HG03469 (cell line): Measurements from ENCODE around the gene MYH6.

Experiments
- ATAC-seq: cut with Tn5 transposase; IDR thresholded peaks from one replicate; pipeline ENCODE4 v1.9.1; 2021; ENCODE audit warnings: mild to moderate bottlenecking, moderate library complexity, moderate number of reproducible peaks; ENCODE audit not compliant: unreplicated experiment

Gene MYH6

DNA sequence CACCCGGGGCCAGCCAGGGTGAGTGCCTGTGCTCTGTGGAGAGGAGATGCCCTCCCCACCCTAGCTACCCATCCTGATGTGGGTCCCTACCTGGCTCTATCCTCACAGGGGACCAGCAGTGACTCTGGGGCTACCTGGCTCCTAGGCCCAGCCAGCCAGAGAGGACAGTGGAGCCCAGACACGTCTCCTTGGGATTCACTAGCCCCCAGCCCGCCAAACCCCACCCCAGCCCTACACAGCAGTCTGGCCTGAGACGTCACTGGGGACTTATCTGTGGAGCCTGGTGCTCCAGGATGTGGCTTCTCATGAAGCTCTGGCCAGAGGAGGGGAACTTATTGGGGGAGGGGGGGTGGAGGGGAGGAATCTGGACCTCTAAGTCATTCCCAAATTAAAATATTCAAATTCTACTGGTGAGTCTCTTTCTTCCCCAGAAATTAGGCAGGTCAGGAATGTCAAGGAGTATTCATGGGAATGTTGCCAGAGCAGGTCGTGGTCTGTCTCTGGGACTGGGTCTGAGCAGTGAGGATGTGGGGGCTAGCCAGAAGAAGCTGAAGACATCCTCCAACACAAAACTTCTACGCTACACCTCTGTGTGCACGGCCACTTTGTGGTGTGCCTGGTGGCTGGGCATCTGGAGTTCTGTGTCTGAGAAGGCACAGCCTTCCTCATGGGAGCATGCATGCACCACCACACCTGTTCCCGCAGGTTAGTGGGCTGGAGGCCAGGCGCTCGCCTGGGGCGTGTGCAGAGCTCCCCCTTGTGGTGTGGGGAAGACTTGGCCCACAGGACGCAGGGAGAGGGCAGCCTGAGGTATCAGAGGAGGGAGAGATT is 28.5 kb downstream of the MYH6 start:
- no peak for ATAC-seq

DNA sequence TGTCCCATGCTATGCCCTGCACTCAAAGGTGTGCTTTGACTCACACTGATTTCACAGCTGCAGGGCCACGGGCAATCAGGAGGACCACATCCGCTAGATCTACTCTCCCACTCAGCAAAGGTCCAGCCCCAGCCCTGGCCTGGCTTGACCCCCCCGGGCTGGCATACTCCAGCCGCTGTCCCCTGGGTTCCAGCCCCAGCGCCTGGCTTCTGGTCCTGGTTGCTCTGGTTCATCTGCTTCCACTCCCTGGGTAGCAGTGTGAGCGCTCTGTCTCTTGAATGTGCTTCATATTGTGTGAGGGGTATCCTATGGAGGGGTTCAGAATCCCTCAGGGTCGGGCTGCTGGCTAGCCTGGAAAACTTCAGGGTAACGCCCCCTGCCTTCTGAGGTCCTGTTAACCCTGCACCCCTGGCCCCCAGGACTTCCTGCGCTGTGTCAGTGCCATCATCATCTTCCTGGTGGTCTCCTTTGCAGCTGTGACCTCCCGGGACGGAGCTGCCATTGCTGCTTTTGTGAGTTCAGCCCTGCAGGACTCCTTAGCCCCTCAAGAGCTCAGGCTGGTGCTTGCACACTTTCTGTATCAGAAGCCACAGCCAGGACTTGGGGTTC is 29.4 kb downstream of the MYH6 start:
- no peak for ATAC-seq

DNA sequence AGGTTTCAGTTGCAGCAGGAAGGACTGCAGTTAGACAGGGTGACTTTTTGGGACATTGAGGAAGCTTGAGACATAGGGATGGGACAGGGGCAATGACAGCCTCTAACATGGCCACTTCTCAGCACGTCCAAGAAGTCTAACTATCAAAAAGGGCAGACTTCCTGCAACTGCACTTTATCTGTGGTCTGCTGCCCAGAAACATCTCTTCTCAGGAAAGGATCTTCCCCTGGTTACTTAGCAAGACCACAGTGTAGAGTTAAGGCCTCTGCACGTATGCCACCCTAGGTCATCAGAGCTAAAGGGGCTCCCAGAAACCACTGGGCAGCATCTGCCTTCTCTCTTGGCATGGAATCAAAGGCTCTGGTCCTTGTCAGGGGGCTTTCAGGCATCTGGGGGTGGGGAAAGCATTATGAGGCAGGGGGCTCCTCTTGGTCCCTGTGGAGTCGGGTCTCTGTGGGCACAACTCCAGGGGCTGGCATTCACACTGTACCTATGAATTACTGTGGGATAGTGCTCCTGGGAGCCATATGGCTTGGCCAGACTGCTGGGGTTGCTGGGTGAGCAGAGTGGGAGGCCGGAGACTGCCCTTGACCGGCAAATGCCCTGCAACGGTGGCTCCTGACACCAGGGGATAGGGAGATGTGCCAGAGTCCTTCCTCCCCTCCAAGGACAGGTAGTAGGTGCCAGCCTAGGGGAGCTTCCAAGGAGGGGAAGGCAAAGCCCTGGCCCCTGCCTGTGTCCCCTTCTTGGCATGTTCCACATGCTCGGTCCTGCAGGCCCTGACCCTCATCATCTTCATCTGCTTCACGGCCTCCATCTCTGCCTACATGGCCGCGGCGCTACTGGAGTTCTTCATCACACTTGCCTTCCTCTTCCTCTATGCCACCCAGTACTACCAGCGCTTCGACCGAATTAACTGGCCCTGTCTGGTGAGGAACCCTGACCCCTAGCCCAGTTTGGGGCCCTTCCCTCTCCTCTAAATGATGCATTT is 30.2 kb downstream of the MYH6 start:
- ATAC-seq, result no peak

DNA sequence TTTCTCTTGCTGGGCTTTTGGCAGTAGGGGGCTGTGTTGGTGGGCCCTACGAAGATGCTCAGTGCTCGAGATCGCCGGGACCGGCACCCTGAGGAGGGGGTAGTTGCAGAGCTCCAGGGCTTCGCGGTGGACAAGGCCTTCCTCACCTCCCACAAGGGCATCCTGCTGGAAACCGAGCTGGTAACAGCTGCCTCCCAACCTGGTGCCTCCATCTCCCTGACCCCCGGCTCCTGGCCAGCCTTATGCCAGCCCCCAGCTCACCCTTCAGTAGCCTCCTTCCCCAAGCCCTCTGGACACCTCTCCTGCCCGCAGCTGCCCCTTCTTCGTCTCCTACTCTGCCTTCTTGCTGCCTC is 30.9 kb downstream of the MYH6 start:
- no peak for ATAC-seq

DNA sequence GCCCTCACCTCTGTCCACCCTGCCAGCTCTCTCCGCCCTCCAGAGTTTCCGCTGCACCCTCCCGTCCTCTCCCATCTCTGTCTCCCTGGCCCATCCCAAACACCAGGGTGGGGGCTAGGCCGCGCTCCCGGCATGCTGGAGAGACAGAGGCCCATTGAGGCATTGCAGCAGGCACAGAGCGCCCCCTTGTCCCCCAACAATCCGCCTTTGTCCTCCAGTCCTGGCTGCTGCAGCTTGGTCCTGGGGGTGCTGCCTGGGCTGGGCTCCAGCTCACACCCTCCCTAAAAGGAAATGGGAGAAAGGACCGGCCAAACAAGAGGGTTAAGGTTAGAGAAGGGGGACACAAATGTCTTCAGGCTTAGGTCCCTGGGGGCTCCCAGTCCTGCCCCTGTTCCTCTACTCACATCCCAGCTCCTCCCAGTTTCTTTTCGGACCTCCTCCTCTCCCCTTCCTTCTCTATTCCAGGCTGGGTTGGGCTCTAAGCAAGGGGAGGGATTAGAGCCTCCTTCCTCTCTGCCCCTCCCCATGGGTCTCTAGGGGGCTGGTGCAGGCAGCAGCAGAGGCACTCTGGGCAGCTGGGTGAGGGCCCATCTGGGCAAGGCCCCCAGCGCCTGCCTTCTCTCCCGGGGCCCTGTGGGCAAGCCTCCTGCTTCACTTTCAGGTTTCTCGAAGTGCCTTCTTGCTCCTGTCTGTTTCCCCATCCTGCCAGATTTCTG is 31.4 kb downstream of the MYH6 start, which contains the start of gene CMTM5:
CMTM5 (plus strand) TSS at position 565 of the 716 bp plus-strand sequence. CDS start 206 bp downstream, outside the sequence.
- no peak for ATAC-seq

- no peak for ATAC-seq
Measured at GRCh38 chr14:23375527-23376251, 32.4 kb downstream of the MYH6 start.

GRCh38 chr14:23373041-23373440 is 35.0 kb downstream of the MYH6 start:
- ATAC-seq, result no peak

DNA sequence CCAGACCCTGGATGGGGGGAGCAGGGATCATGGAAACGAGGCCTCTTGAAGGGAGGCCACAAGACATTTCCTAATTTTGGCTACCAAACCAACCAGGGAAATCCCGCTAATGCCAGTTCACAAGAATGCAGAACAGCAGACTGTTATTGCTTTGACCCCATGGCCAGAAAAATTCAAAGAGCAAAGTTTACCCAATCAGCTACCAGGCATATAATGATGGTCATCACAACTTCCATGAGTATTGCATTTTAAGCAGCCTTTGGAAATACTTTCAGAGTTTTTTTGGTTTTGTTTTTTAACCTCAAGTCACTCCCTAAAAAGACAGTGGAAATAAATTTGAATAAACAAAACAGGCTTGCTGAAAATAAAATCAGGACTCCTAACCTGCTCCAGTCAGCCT is 35.6 kb downstream of the MYH6 start, which contains the start of gene IL25:
IL25 (plus strand) TSS at position 301 of the 400 bp plus-strand sequence.
- ATAC-seq, result no peak

GRCh38 chr14:23371865-23372264 is 36.2 kb downstream of the MYH6 start:
- ATAC-seq, result no peak

DNA sequence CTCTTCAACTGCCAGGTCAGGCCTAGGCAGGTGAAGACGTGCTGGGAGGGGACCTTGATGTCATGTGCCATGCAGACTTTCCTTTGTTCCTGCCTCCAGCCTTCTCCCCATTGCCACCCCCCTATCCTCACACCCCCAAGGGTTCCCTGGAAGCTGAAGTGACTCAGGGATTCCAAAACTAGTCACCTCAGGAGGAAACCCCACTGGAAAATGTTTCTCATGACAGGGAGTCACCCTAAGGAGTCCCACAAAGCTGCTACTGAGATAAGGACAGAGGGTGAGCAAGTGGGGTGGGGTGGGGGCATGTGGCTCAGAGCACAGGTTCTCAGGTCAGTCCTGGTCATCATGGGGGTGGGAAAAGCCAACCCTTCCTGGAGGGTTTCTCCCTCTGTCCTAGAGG is 37.9 kb downstream of the MYH6 start:
- ATAC-seq, result no peak

GRCh38 chr14:23366426-23366921 is 41.6 kb downstream of the MYH6 start:
- no peak for ATAC-seq

GRCh38 chr14:23365732-23366425 is 42.2 kb downstream of the MYH6 start:
- no peak for ATAC-seq

- ATAC-seq, result no peak
Measured at GRCh38 chr14:23365036-23365731, 42.9 kb downstream of the MYH6 start, which contains the start of gene EFS. TSS of gene EFS (minus strand) at chr14:23365172. CDS start at chr14:23365025, 147 bp downstream.

GRCh38 chr14:23364164-23365035 is 43.7 kb downstream of the MYH6 start:
- ATAC-seq, result no peak

GRCh38 chr14:23362200-23362599 is 45.9 kb downstream of the MYH6 start:
- no peak for ATAC-seq

- ATAC-seq, result no peak
Measured at GRCh38 chr14:23361763-23362162, 46.3 kb downstream of the MYH6 start.

GRCh38 chr14:23361320-23361719 is 46.8 kb downstream of the MYH6 start:
- no peak for ATAC-seq
